Measurements from ENCODE around the gene AGBL5. TPM values are rescaled to one million over a fixed set of nuclear protein-coding genes. Genes with fewer than 3 reads are reported as not detected.
"Not testable (repeated sequence)": the region's sequence is repeated elsewhere in the genome, so short reads cannot be mapped to it uniquely, and the experiment has no call there.

AGBL5 gene
- polyA plus RNA-seq, 3 donors from 2014 or later = 7.7 to 10.2 (median 8.9) TPM

DNA sequence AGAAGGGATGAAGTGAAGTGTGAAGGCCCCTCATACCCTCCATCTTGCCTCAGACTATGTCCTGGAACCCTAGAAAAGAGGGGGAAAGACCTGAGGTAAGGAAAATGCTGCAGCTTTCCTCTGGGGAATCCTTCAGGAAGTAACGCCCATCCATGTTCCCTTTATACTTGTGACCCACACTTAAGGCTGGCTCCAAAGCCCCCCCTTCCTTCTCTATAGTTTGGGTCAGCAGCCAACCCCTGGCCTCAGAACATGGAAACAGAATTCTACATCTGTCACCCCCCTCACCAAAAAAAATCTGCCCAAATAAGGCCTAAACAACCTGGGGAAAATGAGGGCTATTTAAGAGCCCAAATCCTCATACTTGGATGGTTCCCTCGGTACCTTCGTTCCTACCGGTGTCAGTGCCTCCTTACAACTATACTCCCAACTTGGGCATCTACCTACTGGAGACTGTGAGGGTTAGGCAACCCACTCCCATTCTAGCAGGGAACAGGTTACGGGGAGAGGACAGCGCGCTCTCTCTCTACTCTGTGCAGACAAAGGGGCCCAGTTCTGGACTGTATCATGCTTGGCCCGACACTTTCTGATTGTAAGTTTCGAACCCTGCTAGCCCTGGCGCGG is 19.3 kb downstream of the AGBL5 start:
- H3K4me3 Mint-ChIP-seq = peak overlapping the region; percentile 97 to 98 (median 98)
- peak overlapping the region; percentile 92 to 98 (median 96) for H3K27ac Mint-ChIP-seq
- DNase-seq = no peak
- H3K4me1 Mint-ChIP-seq = peaks cover 63 to 85% of the 10 kb centered on the region in 2 donors
- H3K27me3 Mint-ChIP-seq (ENCODE audit: low read depth in 3 of 3) = no peaks in the 10 kb centered on the region
- peaks cover 4 to 14% (median 12%) of the 10 kb centered on the region in 3 donors for H3K36me3 Mint-ChIP-seq
- peaks cover 0 to 2% (median 0%) of the 10 kb centered on the region in 6 donors for H3K9me3 Mint-ChIP-seq

DNA sequence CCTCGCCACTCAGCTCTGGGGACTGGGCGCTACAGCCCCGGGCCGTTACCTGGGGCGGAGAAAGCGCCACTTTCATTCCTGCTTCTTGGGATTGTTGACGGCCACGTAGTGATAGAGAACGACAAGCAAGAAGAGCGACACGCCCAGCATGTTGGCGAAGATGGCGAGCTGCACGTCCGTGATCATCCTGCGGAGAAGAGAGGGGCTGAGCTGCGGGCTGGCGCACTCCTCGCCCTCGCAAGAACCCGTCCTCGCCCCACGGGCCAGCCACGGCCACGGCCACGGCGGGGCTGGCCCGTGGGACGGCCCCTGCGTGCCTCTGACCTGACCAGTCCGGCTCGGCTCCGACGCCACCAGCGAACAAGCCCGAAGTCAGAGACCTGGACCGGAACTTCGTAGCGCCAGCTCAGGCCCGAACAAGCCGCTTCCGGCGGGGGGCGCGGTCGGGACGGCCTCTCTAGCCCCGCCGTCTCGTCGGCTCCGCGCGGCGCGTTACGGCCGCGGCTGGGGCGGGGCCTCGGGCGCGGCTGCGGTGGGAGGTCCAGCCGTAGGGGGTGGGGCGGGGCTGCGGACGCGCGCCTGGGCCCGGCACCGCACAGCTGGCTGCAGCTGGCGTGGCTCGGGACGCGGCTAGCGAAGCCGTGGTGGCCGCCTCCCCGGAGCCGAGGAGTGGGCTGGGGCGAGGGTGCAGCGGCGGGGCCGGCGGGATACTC is 20.0 kb downstream of the AGBL5 start, which contains the start of gene OST4:
Gene OST4 (minus strand): TSS at position 378 of the 713 bp plus-strand sequence.
- Mint-ChIP-seq H3K4me1 (peaks cover 66 to 85% of the 10 kb centered on the region in 2 donors), H3K4me3 (peak within 1 kb of the TSS; percentile 97 to 98 (median 98)), H3K36me3 (peaks cover 4 to 12% (median 9%) of the 10 kb centered on the region in 3 donors), H3K27me3 (ENCODE audit: low read depth in 3 of 3) (no peaks in the 10 kb centered on the region), H3K27ac (peak within 1 kb of the TSS; percentile 92 to 98 (median 96)), H3K9me3 (peaks cover 0 to 2% (median 0%) of the 10 kb centered on the region in 6 donors)
- peak; percentile 90 to 92 (median 91) for DNase-seq

DNA sequence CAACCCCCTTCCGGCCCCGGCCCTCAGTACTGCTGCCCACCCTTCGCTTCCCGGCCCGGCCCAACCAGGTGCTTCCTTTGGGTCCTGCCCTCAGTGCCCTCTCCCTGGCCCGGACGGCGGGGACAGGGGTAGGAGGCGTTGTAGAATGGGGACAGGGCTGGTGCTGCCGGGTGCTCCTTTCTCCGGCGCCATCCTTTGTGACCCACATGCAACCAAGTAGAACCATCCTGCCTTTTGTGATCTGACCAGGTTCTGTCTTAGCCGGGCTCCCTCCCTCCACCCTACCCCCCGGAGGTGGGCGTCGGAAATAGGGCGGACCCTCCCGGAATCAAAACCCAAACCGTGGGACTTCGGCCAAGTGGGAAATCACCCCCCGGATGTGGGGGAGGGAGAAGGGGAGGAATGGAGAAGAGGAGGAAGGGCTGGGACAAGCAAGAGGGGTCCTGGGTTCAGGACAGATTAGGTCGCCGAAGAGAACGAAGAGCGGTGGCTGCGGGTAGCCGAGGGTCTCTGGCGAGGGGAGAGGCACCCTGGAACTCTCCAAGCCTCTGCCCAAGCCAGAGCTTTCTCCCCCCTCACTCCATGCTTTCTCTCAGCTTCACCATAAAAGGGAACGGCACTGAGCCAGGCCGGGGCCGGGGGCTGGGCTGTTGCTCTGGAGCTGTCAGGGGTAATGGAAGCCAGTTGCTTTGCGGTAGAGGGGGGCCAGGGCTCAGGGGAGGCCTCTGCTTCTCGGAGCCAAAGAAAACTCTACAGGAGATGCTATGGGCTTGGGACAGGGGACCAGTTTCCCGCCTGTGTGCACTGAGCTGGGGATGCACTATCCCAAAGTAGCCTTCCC is 20.7 kb downstream of the AGBL5 start:
- H3K4me3 Mint-ChIP-seq = peak overlapping the region; percentile 74 to 79 (median 77)
- H3K27me3 Mint-ChIP-seq (ENCODE audit: low read depth in 3 of 3) = peaks cover 0 to 3% (median 0%) of the 10 kb centered on the region in 3 donors
- DNase-seq = no peak
- H3K36me3 Mint-ChIP-seq = peaks cover 4 to 12% (median 9%) of the 10 kb centered on the region in 3 donors
- H3K4me1 Mint-ChIP-seq = peaks cover 71 to 87% of the 10 kb centered on the region in 2 donors
- H3K9me3 Mint-ChIP-seq = peaks cover 0 to 2% (median 0%) of the 10 kb centered on the region in 6 donors
- peak overlapping the region; percentile 46 to 82 (median 80) for H3K27ac Mint-ChIP-seq

DNA sequence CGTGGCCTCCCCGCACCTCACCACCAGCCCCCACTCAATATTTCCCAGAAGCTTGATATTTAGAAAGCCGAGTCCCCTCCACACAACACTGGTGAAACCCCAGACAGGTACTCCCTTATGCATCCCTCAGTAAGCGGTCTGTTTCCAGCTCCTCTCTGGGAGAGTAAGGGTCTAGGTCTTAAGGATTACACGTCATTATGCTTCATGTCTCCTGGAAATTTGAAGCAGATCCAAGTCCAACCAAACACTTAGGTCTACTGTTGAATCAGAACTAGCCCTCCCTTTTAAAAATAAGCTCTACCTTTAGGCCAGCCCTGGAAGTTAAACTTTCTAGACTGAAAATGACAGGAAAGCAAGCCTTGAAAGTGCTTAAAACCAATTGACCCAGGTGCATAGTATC is 21.5 kb downstream of the AGBL5 start:
- H3K4me3 Mint-ChIP-seq = peak overlapping the region; percentile 74 to 79 (median 77)
- H3K9me3 Mint-ChIP-seq = peaks cover 0 to 2% (median 0%) of the 10 kb centered on the region in 6 donors
- DNase-seq = no peak
- peaks cover 4 to 12% (median 9%) of the 10 kb centered on the region in 3 donors for H3K36me3 Mint-ChIP-seq
- peaks cover 75 to 81% of the 10 kb centered on the region in 2 donors for H3K4me1 Mint-ChIP-seq
- peaks cover 0 to 3% (median 0%) of the 10 kb centered on the region in 3 donors for H3K27me3 Mint-ChIP-seq (ENCODE audit: low read depth in 3 of 3)
- H3K27ac Mint-ChIP-seq = peak overlapping the region in 5 of 6 donors; percentile 46 to 81 (median 55)

DNA sequence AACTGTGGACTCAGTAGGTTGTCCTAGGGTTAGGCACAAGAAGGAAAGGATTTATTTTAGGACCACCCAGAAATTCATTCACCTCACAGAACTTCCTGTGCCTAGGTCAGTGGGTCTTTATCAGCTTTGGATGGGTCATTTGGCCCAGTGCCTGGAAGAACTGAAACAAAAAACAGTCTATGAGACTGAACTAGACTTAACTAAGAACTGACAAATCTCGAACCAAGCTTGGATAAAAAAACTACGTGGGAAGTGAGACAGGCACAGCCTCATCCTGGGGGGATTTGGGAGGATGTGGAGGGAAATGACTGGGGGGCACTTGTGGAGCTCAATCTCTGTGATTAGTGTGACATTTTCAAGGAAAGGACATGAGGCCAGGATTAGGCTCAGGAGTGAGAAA is 22.3 kb downstream of the AGBL5 start:
- peak overlapping the region in 3 of 5 donors; percentile 0 to 54 (median 25) for H3K4me3 Mint-ChIP-seq
- peaks cover 0 to 3% (median 0%) of the 10 kb centered on the region in 3 donors for H3K27me3 Mint-ChIP-seq (ENCODE audit: low read depth in 3 of 3)

DNA sequence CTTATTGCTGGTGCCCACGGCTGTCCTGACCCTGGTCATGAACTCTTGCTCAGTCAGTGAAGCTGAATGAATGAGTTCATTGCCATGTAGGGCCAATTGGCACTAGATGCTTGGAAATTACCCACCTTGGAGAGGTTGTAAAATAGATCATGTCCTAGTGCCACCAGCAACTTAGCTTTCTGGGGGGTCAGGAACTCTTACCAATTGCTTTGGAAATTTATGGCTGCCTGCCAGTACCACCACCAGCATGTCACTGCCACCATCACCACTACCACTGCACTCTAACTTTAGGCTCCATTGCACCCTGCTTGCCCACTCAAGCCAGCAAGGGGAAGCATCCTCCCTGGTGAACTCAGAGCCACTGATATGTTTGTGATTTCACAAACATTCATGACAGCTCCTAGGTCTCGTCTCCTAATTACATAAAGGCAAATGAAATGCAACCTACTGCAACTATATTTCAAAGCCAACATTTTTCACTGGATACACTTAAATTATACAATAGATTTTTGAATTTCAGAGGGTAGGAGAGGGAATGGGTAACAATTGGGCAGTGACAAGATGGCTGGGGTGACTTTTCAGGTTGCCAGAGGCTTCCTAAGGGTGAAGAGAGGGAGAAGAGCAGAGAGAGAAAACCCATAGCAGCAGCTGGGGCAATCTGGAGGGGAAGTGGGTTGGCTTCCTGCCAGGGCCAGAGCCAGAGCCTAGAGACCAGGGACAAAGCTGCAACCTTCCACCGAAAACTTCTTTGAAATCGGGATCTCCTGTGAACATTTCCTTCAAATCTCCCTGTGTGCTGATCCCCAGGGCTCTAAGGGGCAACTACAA is 23.5 kb downstream of the AGBL5 start:
- H3K4me3 Mint-ChIP-seq = peak overlapping the region; percentile 45 to 73 (median 66)
- peaks cover 0 to 2% (median 0%) of the 10 kb centered on the region in 3 donors for H3K36me3 Mint-ChIP-seq
- H3K4me1 Mint-ChIP-seq = peaks cover 60 to 64% of the 10 kb centered on the region in 2 donors
- H3K27ac Mint-ChIP-seq = peak overlapping the region; percentile 77 to 92 (median 88)
- H3K9me3 Mint-ChIP-seq = peaks cover 0 to 2% (median 0%) of the 10 kb centered on the region in 6 donors
- peaks cover 0 to 3% (median 0%) of the 10 kb centered on the region in 3 donors for H3K27me3 Mint-ChIP-seq (ENCODE audit: low read depth in 3 of 3)
- peak; percentile 47 to 61 (median 54) for DNase-seq

More for the DNA sequence above, 22.3 kb downstream of the AGBL5 start:
- DNase-seq = no peak
- Mint-ChIP-seq H3K4me1 (peaks cover 72 to 74% of the 10 kb centered on the region in 2 donors), H3K36me3 (peaks cover 4 to 12% (median 9%) of the 10 kb centered on the region in 3 donors), H3K27ac (peak overlapping the region; percentile 29 to 86 (median 77)), H3K9me3 (peaks cover 0 to 2% (median 0%) of the 10 kb centered on the region in 6 donors)

DNA sequence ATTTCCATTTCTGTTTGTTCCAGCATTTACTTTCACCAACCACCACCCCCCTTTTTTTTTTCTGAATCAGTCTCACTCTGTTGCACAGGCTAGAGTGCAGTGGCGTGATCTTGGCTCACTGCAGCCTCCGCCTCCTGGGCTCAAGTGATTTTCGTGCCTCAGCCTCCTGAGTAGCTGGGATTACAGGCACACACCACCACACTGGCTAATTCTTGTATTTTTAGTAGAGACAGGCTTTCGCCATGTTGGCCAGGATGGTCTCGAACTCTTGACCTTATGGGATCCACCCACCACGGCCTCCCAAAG is 24.1 kb downstream of the AGBL5 start:
- not testable (repeated sequence) for H3K9me3 Mint-ChIP-seq; H3K27me3 Mint-ChIP-seq (ENCODE audit: low read depth in 3 of 3); H3K36me3 Mint-ChIP-seq; DNase-seq
- Mint-ChIP-seq H3K27ac (peak overlapping the region; percentile 77 to 92 (median 88)), H3K4me1 (peaks cover 56 to 63% of the 10 kb centered on the region in 2 donors), H3K4me3 (peak overlapping the region; percentile 45 to 73 (median 66))

DNA sequence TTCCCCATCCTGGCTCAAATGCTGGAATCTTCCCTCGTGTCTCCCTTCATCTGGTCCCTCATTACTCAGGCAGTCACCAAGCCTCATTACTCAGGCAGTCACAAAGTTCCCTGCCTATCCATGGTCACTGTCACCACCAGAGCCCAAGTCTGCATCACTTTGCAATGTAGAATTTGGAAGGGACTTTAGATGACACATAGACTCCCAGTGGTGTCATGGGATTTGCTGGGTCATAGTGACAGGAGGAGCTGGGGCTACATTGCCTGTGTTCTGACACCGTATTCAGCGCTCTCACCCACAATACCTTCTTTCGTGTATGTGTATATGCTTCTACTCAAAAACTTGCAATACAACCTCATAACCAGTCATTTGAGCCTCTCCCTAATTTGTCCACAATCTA is 24.9 kb downstream of the AGBL5 start:
- no peaks in the 10 kb centered on the region for H3K9me3 Mint-ChIP-seq
- DNase-seq = no peak
- peaks cover 56 to 63% of the 10 kb centered on the region in 2 donors for H3K4me1 Mint-ChIP-seq
- peaks cover 3 to 5% (median 3%) of the 10 kb centered on the region in 3 donors for H3K27me3 Mint-ChIP-seq (ENCODE audit: low read depth in 3 of 3)
- H3K36me3 Mint-ChIP-seq = no peaks in the 10 kb centered on the region
- peak overlapping the region; percentile 10 to 65 (median 40) for H3K4me3 Mint-ChIP-seq
- peak overlapping the region in 5 of 6 donors; percentile 8 to 89 (median 83) for H3K27ac Mint-ChIP-seq

DNA sequence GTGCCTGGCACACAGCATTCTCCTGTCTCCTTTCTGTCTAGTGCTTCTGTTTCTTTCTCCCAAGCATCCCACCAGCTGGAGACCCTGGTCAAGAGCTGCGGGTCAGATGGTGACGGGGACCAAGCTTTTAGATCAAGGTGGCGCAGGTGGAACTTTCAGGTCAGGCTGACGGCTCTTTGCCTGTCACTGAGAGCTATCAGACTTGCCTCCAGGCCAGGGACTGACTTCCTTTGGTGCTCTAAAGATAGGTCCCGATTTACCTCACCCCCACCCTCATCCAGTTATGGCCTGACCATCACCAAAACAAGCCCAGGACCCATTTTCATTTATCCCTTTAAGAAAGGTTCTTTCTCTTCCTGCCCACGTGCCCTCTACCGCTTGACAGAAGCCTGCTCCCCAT is 25.8 kb downstream of the AGBL5 start:
- H3K4me1 Mint-ChIP-seq = peaks cover 58 to 65% of the 10 kb centered on the region in 2 donors
- no peaks in the 10 kb centered on the region for H3K36me3 Mint-ChIP-seq
- DNase-seq = no peak
- H3K27ac Mint-ChIP-seq = peak overlapping the region in 1 of 6 donors; percentile 28
- H3K4me3 Mint-ChIP-seq = no peak overlapping the region
- peaks cover 3 to 6% (median 4%) of the 10 kb centered on the region in 3 donors for H3K27me3 Mint-ChIP-seq (ENCODE audit: low read depth in 3 of 3)
- H3K9me3 Mint-ChIP-seq = no peaks in the 10 kb centered on the region

DNA sequence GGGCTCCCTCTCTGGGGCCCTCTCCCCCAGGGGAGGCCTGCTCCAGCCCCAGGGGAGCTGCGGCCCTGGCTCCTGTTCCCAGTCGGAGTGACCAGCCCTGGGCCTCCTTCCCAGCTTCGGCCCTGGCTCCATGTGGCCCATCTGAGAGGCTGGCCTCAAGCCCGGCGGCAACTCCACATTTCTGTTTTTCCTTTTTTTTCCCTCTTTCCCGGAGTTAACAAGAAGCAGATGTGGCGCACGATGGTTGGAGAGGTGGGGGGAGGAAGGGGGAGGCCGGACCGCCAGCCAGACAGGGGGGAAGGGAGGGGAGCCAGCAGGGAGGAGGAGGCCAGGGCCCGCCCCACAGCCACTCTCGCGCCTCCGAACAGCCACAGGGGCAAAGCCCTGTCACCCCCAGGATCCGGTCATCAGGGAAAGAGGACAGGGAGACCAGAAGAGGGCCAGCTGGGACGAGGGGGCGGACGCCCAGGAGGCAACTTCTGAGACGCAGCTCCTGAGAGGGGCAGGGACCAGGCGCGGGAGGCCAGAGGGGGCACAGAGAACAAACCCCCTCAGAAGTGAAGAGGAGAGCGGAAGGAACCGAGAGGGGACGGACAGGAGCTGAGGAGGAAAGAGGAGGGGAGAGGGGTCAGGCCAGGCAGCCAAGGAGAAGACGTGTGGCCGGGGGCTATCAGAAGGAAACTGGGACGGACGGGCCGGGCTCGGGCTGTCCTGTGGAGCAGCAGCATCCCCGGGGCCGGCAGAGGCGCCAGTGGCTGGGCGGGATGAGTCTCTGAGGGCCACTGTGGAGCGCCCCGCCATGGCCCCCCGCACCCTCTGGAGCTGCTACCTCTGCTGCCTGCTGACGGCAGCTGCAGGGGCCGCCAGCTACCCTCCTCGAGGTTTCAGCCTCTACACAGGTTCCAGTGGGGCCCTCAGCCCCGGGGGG is 27.1 kb downstream of the AGBL5 start, which contains the start of gene EMILIN1:
Gene EMILIN1 (plus strand): TSS at position 349 of the 928 bp plus-strand sequence. CDS start 451 bp downstream, at position 800.
- Mint-ChIP-seq H3K27me3 (ENCODE audit: low read depth in 3 of 3) (peaks cover 3 to 6% (median 4%) of the 10 kb centered on the region in 3 donors), H3K36me3 (no peaks in the 10 kb centered on the region), H3K4me1 (peaks cover 46 to 55% of the 10 kb centered on the region in 2 donors), H3K27ac (peak within 1 kb of the TSS in 2 of 6 donors; percentile 26 to 74), H3K4me3 (no peak within 1 kb of the TSS), H3K9me3 (no peaks in the 10 kb centered on the region)
- DNase-seq = no peak

DNA sequence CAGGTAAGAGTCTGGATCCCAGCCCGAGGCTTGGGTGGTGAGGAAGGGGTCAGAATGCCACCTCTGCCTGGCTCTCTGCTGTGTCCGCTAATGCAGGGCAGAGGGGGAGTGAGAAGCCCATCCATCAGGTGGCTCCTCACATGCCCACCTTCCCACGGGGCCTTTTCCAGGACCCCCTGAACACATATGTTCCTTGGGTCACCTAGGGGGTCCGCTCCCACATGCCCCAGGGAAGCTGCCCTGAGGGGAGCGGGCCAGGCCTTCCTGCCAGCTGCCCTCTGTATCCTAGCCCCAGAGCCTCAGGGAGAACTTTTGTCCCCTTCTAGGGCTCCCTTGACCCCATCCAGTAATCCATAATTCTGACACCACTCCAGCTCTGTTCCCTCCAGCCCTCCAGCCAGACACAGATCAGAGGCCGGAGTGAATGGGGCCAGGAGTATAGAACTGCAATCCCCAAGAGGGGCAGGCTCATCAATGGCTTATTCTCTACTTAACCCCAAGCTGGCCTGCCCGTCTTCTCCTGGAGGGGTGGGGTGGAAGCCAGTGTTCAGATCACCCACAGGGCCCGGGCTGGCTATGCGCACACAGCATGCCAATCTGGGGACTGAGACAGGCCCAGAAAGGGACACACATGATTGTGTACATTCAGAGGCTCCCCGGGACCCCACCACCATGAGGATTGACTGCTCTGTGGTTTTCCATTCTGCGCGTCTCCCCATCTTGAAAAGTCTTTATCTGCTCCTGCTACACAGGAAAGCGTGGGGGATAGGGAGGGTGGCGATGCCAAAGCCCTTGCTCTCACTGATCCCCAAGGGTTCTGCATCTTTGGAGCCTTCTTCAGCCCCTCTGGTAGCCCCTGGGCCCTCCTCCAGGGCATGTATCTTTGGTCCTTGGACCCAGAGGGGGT is 28.0 kb downstream of the AGBL5 start:
- DNase-seq = no peak
- Mint-ChIP-seq H3K4me1 (peaks cover 37 to 48% of the 10 kb centered on the region in 2 donors), H3K9me3 (no peaks in the 10 kb centered on the region), H3K27me3 (ENCODE audit: low read depth in 3 of 3) (peaks cover 3 to 6% (median 4%) of the 10 kb centered on the region in 3 donors), H3K4me3 (no peak overlapping the region), H3K27ac (peak overlapping the region in 1 of 6 donors; percentile 73), H3K36me3 (no peaks in the 10 kb centered on the region)
